COLO829 (cell line): ENCODE measurements around the gene GLP1R.

Source experiments
- DNase-seq: peaks from one replicate; pipeline ENCODE4 v3.0.0; 2012; ENCODE audit warnings: low spot score

Gene GLP1R

DNA sequence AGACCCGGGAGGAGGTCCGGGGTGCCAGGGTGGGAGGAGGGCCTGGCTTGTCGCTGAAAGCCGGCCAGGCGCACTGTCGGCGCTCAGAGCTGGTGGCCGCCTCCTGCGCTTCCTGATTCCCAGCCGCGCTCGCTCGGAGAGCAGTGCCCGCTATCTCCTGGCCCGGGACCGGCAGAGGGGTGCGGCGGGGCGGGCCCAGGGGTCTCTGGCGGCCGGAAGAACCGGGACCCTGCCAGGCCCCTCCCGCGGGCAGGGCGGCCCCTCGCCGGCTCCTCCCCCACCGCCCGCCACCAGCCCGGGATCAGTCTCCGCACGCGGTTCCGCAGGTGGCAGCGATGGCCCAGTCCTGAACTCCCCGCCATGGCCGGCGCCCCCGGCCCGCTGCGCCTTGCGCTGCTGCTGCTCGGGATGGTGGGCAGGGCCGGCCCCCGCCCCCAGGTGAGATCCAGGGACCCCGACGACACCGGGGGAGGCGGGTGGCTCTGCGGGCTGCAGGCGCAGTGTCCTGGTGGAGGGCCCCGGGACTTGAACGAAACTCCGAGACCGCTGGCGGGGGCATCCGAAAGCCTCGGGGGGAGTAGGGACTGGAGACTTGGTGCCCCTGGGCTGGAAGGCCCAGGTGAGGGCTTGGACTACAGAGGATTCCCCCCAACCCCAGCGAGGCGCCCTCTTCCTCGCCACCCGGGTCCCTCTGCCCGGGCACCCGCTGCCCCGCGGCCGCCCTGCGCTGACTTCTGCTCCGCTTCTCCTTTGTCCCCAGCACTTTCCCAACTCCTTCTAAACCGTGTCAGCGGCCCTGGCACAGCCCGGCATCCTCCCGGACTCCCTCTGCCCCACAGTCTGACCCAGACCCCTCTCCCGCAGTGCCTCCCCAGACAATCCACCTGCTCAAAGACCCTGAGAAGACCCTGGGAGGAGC is at the start of gene GLP1R:
GLP1R (plus strand) TSS at position 301 of the 919 bp plus-strand sequence; CDS start at position 361, 60 bp downstream.
- no peak for DNase-seq

DNA sequence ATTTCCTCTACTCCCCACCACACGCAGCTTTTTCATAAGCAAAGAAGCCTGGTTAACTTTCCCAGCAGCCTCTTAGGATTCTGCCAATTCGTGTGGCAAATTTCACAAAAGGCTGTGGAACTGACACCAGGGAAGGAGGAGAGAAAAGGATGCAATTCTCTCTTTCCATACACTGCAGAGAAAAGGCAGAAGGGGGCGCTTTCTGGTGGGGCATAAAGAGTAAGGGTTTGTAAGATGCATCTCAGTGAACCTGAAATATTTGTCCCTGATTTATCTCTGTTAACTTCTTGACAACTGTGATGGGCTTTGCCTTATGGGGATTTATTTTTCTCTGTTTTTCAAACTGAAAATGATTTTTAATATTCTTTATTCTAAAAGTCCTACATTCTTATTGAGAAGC is 45.5 kb upstream of the GLP1R start:
- DNase-seq, result peak; percentile 7

DNA sequence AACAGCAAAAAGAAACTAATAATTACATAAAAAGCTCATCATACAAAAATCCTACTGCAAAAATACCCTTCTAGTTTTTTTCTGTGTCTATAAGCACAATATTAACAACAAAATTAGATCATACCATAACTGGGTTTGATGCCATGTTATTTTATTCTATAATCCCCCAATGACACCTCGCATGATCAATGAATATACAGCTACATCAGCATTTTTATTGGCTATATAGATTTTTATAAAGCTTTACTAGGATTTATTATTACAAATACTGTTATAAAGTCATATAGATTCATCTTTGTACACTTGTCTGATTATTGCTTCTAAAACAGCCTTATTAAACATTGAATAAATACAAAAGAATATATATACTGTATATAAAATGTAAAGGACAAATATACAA is 45.1 kb upstream of the GLP1R start:
- no peak for DNase-seq

DNA sequence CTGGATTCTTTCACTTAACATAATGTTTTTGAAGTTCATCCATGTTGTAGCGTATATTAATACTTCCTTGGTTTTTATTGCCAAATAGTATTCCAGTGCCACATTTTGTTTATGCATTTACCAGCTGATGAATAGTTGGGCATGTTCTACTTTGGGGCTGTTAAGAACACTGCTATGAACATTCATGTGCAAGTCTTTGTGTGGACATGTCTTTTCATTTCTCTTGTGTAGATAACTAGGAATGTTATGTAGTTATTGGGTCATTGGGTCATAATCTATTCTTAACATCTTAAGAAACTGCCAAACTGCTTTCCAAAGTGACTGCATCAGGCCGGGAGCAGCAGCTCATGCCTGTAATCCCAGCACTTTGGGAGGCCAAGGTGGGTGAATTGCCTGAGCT is 43.8 kb upstream of the GLP1R start:
- no peak for DNase-seq

DNA sequence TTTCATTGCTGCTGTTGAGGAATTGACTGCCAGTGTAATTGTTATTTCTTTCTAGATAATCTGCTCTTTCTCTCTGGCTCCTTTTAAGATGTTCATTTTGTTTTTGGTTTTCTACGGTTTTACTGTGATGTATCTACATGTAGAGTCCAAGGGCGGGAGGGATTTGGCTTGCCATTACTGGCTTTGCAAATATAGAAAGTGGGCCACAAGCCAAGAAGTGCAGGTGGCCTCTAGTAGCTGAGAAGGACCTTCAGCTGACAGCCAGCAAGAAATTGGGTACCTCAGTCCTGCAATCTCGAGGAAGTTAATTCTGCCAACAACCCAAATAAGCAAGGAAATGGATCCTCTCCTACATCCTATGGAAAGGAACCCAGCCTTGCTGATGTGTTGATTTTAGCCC is 42.8 kb upstream of the GLP1R start:
- DNase-seq, result no peak

DNA sequence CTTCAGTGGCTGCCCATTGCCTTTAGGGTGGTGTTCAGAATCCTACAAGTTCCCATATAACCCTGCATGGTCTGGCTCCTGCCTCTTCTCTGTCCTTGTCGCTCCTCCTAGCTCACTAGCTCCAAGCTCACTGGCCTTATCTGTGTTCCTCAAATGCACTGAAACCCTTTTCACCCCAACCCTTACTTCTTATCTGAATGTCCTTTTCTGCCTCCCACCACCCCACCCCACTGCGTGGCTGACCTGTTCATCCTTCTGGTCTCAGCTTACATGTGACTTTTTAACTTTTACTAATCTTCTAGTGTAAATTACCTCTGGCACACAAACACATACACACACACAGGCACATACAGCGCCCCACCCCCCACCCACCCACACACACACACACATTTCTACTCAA is 41.0 kb upstream of the GLP1R start:
- no peak for DNase-seq

DNA sequence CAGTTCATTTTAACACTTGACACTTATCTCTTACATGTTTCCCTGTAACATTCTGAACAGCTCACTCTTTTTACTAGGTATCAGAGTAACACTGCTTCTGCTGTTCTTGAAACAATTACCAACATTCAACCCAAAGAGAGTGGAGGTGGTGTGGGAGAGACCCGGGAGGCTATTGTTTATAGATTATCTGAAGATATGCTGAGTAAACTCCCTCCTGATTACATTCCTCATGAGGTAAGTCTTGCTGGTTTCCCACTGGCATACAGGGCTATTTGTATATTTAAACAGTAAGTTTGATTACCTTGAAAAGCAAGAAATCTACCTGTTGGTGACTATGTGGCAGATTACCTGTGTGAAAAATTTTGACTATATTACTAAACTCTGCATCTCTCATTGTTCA is 39.8 kb upstream of the GLP1R start:
- DNase-seq, result no peak

DNA sequence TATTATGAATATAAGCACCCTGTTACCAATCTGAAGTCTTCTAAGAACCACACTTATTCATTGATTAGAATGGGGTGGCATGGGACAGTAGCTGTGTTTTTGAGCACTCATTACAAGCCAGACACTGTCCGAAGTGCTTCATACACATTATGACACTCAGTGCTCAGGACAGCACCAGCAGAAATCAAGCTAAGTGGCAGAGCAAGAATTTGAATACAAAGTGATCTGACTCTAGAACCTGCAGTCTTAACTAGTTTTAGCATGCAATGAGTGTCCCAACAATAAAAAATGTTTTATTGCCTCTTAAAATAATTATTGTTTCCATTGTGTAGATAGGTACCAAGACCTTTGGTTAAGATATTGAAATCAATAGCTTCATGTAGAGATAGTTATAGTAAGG is 39.1 kb upstream of the GLP1R start:
- no peak for DNase-seq

DNA sequence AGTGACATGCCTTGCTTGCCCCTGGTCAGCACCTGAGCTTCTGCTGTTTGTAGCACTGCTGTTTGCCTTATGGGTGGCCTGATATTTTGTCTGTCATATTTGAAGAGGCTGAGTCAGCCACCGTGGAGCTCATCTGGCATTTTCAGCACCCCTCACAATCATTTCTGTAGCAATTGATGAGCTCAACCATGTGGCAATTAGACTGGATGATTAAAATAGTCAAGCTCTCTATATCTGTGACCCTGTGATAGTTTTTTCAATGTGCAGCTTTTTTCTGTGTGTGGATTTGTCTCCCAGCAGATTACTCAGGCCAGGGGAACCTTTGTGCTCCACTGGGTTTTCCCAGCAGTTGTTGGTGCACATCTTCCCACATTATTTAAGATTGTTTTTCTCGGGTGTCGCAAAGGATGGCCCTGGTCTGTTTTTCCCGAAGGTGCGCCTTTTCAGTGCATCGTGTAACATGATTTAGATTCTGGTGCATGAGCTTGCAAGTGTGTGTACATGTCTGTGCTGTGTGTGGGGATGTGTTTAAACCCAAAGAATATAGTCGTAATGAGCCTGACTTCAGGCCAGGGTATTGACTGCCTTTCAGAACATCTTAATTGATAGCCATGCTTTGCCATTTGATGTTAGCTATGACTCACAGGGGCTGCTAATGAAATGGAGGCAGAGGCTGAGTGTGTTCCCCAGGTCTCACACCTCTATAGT is 31.6 kb upstream of the GLP1R start:
- DNase-seq, result no peak

DNA sequence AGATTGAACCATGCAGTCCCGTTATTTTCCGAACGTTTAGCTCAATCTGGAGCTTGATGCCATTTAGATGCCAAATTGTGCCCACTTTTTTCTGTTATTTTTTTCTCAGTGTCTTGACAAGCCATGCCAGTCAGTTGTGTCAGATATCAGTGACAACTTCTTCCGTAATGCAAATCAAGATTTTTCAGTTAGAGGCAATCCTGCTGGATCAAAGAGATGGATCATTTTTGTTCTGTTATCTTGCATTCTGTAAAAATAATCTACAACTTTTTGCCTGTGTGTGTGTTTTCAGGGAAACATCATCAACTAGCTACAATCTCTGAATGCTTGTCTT is 31.1 kb upstream of the GLP1R start:
- DNase-seq, result no peak

DNA sequence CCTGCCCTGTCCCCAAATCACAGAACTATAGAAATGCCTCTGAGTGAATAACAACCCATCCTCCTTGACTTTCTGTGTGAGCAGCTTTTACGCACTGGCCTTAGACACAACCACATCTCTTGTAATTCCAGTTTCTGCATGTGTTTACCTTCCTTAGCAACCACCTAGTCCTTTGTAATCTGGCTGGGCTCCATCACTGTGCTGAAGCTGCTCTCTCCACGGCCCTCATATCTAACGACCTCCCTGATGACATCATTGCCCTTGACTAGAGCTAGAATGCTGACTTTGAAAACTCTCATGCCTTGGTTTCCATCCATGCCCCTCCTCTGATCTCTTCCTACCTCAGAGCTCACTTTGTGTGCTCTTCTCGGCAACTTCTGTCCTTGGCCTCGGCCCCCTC is 30.5 kb upstream of the GLP1R start:
- DNase-seq, result no peak

DNA sequence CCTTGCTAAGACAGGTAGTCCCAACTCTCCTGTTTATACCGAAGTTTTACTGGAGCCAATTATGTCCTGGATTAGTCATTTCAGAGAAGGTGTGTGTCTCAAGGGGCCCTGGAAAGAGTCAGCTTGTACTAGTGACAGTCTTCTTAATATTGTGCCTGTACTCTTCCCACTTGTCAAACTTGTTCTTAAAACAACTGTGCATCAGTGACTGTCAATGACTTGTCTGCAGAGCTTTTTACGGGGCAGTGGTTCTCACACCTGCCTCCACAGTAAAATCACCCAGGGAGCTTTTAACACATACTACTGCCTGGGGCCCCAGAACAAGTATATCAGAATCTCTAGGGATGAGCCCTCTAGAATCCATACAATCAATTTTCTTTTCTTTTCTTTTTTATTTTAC is 28.4 kb upstream of the GLP1R start:
- DNase-seq, result no peak

DNA sequence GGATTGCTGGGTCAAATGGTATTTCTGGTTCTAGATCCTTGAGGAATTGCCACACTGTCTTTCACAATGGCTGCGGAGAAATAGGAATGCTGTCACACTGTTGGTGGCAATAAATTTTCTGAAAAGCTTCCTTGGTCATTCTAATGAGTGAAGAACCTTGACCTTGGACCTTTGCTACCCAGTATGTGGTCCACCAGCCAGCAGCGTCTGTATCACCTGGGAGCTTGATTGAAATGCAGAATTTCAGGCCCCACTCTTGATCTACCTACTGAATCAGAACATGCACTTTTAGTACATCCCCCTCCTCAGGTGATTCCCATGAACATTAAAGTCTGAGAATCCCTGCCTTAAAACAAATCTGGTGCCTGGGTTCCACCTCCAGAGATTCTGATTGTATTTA is 27.5 kb upstream of the GLP1R start:
- no peak for DNase-seq

DNA sequence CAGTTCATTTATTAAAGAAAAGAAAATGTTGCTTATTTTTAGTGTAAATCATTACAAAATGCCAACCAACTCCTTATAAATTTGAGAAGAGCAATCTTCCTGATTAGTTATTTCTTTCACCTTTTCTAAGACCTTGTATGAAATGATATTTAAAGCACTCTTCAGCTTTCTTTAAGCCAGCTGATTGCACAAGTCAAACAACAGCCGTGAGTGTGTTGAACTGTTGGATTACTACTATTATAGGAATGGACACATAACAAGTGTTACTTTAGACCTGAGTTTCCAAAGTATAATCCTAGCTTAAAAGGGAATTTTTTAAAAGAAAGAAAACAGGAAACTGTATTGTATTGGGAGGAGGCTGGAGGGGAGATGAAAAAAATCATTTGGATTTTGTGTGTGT is 26.8 kb upstream of the GLP1R start:
- DNase-seq, result no peak

DNA sequence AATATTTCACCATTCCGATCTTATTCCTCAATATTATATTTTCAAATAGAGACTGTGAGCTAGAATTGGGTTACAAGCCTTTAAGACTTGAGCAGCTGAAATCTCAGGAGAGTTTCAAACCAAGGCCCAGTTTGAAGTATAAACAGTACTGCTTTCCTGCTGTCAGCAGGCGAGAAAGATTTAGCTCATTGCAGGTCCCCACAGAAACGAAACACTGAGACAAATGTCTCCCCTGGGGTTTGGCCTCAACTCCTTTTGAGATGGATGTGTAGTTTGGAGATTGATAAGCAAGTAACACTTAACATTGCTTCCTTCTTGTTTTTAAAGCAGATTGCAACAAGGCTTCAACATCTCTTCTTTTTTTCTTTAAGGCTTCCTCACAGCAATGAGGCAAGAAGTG is 22.4 kb upstream of the GLP1R start:
- DNase-seq, result no peak

DNA sequence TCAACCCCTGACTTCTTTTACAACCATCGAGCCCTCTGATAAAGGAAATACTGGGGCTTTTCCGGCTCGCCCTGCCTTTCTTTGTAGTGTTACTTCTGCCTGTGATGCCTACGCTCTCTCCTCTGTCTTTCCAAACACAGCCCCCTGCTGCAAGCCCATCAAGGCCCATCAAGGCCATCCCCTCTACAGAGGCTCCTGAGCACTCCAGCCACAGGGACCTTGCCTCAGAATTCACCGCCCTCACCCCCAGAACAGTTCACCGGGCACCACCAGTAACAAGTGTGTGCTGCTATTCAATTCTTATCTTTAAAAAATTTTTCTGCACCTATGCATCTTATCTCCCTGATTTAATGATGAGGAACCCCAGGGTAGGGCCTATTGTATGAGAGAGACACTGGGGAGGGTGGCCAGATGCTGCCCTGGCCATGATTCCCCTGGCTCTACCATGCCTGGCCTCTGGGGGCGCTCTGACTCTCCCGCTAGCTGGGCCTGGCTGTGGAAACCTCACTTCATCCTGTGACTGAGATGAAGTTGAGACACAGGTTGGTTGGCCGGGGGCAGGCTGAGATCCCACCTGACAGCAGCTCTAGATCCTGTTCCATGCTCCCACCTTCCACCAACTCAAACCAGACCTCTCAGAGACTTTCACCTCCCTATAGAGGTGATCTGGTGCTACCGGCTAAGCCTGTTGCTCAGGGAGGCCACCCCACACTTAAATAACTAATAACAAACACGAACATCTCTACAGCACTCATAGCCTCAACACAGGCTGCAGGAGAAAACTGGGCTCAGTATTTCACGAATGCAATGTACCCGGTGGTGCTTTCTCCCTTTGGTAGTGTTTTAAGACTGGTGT is 19.2 kb upstream of the GLP1R start:
- peak; percentile 45 for DNase-seq

DNA sequence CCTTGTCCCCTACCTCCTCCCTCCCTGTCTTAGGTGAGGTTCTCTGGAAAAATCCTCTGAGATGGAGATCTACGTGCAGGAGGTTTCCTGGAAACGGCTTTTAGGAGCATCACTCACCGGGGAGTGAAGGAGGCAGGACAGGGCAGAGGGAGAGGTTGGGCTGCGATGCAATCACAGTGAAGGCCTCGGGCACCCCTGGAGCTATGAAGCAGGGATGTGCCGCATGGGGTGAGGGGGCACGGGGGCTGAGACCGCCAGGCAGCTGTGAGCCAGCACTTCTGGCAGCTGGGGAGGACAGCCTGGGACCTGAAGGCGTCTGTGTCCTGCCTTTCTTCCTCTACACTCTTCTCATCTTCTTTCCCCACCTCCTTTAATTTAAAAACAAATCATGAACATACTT is 12.9 kb upstream of the GLP1R start:
- DNase-seq, result no peak

DNA sequence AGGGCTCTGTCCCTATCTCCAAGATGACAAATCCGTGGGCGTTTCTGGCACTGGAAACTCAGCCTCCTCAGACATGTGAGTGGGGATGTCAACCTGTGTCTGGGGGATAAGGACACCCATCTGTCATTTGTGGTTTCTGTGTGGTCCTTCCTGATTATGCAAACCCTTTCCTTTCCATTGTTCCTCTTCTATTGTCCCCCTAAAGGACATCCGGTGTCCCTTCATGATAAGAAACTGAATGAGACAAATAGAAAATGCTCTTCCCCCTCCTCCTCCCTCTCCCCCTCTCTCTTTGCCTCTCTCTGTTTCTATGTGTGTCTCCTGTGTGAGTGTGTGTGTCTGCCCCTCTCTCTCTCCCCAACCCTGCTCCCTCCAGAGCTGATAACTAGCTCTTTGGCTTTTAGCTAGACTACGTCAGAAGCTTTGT is 11.5 kb upstream of the GLP1R start:
- no peak for DNase-seq

DNA sequence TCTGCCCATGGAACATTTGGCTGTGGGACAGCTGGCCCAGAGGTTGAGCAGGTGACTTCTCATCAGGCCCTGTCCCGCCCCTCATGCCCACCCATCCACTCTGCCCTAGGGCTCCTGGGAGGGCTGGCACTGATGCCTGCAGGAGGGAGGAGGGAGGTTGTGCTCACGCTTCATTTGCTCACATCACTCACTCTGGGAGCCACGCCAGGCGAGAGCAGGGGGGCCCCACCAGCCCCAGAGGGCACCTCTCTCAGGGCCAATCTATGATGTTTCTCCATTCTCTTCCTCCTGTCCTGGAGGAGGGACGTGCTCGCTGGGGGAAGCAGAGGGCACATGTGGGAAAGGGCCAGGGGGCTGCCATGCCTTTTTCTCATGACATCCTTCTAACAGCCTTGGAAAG is 10.9 kb upstream of the GLP1R start:
- DNase-seq, result no peak

DNA sequence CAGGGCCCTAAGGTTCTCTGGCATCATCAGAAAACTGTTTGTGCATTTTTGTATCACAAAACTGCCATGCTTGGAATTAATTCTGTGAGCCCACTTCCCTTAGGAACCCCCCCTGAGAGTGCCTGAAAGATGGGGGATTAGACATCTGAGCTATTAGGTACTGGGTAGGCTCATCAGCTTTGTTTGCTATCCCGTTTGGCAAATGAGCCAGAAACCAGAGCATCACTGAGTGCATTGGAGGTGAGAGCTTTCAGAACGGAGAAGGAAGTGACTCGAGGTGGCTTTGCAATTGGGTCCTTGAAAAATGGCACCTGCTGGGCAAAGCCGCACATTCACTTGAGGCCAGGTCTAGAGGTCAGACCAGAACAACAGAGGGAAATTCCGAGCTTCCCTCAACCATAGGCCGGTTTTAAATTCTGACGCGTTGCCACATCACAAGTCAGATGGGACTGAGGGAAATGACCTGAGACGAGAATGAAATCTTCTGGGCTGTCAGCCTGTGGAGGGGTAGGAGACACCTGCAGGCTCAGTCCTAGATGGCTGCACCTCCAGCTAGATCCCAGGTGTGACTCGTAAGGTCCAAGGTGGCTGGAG is 8.4 kb upstream of the GLP1R start:
- no peak for DNase-seq

DNA sequence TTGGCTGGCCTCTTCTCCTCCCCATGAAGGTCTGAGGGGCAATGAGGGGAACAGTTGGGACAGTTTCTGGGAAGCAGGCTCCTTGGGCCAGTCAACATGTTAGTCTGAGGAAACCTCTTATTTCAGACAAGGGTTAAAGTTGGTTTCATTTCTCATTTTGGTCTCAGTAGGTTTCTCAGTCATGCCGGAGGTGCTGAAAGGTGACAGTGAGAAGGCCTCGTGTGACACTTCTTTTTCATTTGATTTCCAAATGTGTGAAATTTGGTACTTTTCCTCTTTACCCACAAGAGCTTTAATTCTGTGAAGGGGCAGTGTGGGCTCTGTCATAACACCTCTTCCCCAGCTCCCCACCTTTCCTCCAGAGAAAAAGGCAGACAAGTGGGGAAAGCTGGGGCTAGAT is 7.5 kb upstream of the GLP1R start:
- no peak for DNase-seq

DNA sequence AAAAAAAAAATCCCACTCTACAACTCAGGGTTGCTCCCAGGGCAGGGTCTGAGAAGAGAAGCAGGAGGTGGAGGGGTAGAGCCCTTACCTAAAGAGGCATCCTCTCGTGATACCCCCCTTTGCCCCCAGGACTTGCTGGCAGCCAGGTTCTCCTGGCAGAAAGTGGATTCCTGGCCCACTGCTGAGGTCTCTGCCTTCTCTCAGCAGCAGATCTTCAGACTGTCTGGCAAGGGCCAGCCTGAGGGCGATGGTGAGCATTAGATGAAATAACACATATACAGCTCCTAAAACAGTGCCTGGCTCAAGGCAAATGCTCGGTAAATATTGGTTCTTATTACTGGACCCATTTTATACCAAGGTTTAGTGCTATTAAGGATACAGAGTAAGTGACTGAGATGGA is 4.8 kb upstream of the GLP1R start:
- no peak for DNase-seq
